ENCODE data around the gene NTRK2.

GRCh38 chr9:84996716-84997115, 327.2 kb downstream of the NTRK2 start:
- TF ChIP-seq, protein P1, sequence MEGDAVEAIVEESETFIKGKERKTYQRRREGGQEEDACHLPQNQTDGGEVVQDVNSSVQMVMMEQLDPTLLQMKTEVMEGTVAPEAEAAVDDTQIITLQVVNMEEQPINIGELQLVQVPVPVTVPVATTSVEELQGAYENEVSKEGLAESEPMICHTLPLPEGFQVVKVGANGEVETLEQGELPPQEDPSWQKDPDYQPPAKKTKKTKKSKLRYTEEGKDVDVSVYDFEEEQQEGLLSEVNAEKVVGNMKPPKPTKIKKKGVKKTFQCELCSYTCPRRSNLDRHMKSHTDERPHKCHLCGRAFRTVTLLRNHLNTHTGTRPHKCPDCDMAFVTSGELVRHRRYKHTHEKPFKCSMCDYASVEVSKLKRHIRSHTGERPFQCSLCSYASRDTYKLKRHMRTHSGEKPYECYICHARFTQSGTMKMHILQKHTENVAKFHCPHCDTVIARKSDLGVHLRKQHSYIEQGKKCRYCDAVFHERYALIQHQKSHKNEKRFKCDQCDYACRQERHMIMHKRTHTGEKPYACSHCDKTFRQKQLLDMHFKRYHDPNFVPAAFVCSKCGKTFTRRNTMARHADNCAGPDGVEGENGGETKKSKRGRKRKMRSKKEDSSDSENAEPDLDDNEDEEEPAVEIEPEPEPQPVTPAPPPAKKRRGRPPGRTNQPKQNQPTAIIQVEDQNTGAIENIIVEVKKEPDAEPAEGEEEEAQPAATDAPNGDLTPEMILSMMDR (conservative IDR thresholded peaks at IDR 0.05; ENCODE audit: low read depth, low read length): no peak
- no peak for TF ChIP-seq EZH2 (IDR thresholded peaks at IDR 0.05; ENCODE audit: borderline replicate concordance, low read depth, low read length, poor library complexity, severe bottlenecking)

All from A673 (cell line).